NCI-H345 (cell line): ENCODE measurements around the gene GRIK3.

Source experiments
- DNase-seq: peaks from one replicate; lab custom pipeline; 2025; lab: John Stamatoyannopoulos, UW

The GRIK3 gene

GRCh38 chr1:36763771-36764170, 270.5 kb downstream of the GRIK3 start:
- DNase-seq = no peak

- DNase-seq = no peak
Measured at GRCh38 chr1:36762174-36762573, 272.1 kb downstream of the GRIK3 start.

GRCh38 chr1:36761113-36761512, 273.2 kb downstream of the GRIK3 start:
- no peak for DNase-seq

DNA sequence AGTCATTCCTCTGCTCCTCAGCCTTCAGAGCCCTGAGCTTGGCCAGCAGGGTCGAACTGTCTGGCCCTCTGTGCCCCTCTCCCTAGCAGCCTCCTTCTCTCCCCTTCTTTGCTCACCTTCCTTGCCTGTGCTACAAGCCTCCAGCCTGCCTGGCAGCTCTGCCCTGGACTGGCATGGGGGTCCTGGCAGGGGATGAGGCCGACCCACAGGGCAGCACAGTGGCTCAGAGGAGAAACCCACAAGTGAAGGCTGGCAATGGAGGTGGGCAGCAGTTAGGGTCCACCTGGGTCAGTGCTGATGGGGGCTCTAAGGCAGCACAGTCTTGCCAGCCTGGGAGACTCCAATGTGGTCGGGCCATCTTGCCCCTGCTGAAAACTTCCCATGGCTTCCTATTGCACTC, 274.2 kb downstream of the GRIK3 start:
- no peak for DNase-seq

- no peak for DNase-seq
Measured at GRCh38 chr1:36759355-36759754, 275.0 kb downstream of the GRIK3 start.

GRCh38 chr1:36755303-36756230, 278.7 kb downstream of the GRIK3 start:
- DNase-seq = no peak

GRCh38 chr1:36754366-36754765, 279.9 kb downstream of the GRIK3 start:
- DNase-seq = no peak

GRCh38 chr1:36753451-36753850, 280.9 kb downstream of the GRIK3 start:
- no peak for DNase-seq

DNA sequence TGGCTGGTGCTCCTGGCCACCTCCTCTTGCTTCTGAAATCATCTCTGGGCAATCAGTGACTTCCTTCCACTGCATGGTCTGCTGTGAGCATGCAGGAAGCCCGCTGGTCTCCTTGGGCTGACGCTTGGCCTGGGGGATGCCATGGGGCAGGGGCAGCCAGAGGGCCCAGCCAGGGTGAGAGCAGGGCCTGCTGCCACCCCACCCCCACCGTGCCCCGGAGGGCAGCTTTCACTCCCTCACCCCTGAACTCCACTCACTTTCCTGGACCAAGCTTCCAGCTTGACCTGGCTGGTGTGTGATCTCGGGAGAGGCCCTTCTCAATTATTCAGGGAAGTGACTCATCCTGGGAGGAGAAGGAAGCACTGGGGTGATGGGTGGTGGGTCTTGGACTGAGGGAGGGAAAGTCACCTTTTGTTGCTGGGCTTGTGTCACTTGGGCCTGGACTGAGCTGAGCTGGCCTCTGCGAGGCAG, 281.4 kb downstream of the GRIK3 start:
- no peak for DNase-seq

GRCh38 chr1:36752431-36752830, 281.9 kb downstream of the GRIK3 start:
- DNase-seq = no peak

DNA sequence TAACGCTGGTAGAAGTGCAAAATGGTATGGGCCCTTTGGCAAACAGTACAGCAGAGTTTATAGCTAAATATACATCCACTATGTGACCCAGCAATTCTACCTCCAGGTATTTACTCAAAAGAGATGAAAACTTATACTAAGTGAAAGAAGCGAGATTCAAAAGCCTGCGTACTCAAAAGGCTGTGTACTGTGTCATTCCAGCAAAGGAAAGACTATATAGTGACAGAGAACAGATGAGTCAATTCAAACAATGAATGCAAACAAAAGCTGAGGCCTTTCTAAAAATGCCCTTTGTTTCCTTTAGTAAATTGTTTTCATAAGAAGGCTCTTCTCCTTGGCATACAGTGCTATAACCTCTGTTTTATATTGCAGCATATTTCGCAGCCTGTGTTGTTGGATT, 282.8 kb downstream of the GRIK3 start:
- DNase-seq = peak; percentile 36

GRCh38 chr1:36748466-36748865, 285.8 kb downstream of the GRIK3 start:
- no peak for DNase-seq
